ENCODE results near the gene EIF3D.

- TF ChIP-seq CTCF (IDR thresholded peaks at IDR 0.05) (no peak), POLR2A (IDR thresholded peaks at IDR 0.05) (no peak)
Observed at GRCh38 chr22:36469094-36469710, 59.8 kb downstream of the EIF3D start.
